Gastrocnemius medialis (tissue), 4 donors: ENCODE data around the gene MCOLN2.

Source experiments
- POLR2A ChIP-seq, 2 donors: fragments of 450-650 bp; IDR thresholded peaks; one replicate each; pipeline ENCODE4 v1.6.1; 2017; ENCODE audit warnings: antibody characterized with exemption in 2 of 2, mild to moderate bottlenecking in 2 of 2, moderate library complexity in 2 of 2
- TF ChIP-seq, protein P1 (sequence below), 5 experiments: fragments of 450-650 bp in 3 of 5; fragments of 200-600 bp in 2 of 5; sonication (generic) in 2 of 5; IDR thresholded peaks in 4 of 5; conservative IDR thresholded peaks in 1 of 5; 1 replicate in 4 of 5; 2 replicates in 1 of 5; pipeline ENCODE4 v1.5.1; 2016 to 2019; ENCODE audit warnings: antibody characterized with exemption in 5 of 5, mild to moderate bottlenecking in 3 of 5, moderate library complexity in 3 of 5

GRCh38 chr1:84982395-84982794 lies 14.5 kb downstream of the MCOLN2 start:
- TF ChIP-seq, protein P1, sequence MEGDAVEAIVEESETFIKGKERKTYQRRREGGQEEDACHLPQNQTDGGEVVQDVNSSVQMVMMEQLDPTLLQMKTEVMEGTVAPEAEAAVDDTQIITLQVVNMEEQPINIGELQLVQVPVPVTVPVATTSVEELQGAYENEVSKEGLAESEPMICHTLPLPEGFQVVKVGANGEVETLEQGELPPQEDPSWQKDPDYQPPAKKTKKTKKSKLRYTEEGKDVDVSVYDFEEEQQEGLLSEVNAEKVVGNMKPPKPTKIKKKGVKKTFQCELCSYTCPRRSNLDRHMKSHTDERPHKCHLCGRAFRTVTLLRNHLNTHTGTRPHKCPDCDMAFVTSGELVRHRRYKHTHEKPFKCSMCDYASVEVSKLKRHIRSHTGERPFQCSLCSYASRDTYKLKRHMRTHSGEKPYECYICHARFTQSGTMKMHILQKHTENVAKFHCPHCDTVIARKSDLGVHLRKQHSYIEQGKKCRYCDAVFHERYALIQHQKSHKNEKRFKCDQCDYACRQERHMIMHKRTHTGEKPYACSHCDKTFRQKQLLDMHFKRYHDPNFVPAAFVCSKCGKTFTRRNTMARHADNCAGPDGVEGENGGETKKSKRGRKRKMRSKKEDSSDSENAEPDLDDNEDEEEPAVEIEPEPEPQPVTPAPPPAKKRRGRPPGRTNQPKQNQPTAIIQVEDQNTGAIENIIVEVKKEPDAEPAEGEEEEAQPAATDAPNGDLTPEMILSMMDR (IDR thresholded peaks at IDR 0.05 in 4 of 5, conservative IDR thresholded peaks at IDR 0.05 in 1 of 5), result no peak
- no peak for TF ChIP-seq POLR2A (IDR thresholded peaks at IDR 0.05)
